Mesothelial cell of epicardium (in vitro differentiated cells): ENCODE measurements around the gene TCF4. TPM values are rescaled to one million over a fixed set of nuclear protein-coding genes. Genes with fewer than 3 reads are reported as not detected.

Source experiments
- DNase-seq, 2 experiments: peaks; one replicate each; pipeline ENCODE4 v3.0.0; 2021; ENCODE audit warnings: low spot score in 2 of 2; ENCODE audit not compliant: unreplicated experiment in 2 of 2
- H3K27ac Mint-ChIP-seq: 2 replicates; pipeline ENCODE4 v1.8.0; 2021; ENCODE audit warnings: mixed read lengths
- H3K27me3 Mint-ChIP-seq: 2 replicates; pipeline ENCODE4 v1.8.0; 2021; ENCODE audit warnings: low read depth, mixed read lengths
- H3K36me3 Mint-ChIP-seq: 2 replicates; pipeline ENCODE4 v1.8.0; 2021; ENCODE audit warnings: mixed read lengths
- H3K4me1 Mint-ChIP-seq: 2 replicates; pipeline ENCODE4 v1.8.0; 2021; ENCODE audit warnings: mixed read lengths
- H3K4me3 Mint-ChIP-seq: 2 replicates; pipeline ENCODE4 v1.8.0; 2021; ENCODE audit warnings: mild to moderate bottlenecking, moderate library complexity, mixed read lengths
- H3K9me3 Mint-ChIP-seq: 2 replicates; pipeline ENCODE4 v1.8.0; 2021; ENCODE audit warnings: mixed read lengths
- CTCF ChIP-seq: fragments of 200-600 bp; sonication (generic); IDR thresholded peaks from one replicate; pipeline ENCODE4 v1.5.0; 2021; ENCODE audit warnings: antibody characterized with exemption; ENCODE audit not compliant: unreplicated experiment
- total RNA-seq: library from RNA; stranded (reverse); gene quantifications from 3 replicates; pipeline ENCODE4 v1.2.1, GENCODE V29; 2021

TCF4 gene
- total RNA-seq, 1 donor from 2014 or later: 224 TPM

GRCh38 chr18:55608497-55608896 is 20.5 kb upstream of the TCF4 start:
- Mint-ChIP-seq H3K27ac (no peak overlapping the region), H3K27me3 (no peaks in the 10 kb centered on the region), H3K9me3 (peaks cover 9% of the 10 kb centered on the region), H3K36me3 (no peaks in the 10 kb centered on the region), H3K4me1 (no peaks in the 10 kb centered on the region), H3K4me3 (no peak overlapping the region)
- no peak for TF ChIP-seq CTCF
- no peak for DNase-seq

- Mint-ChIP-seq H3K4me3 (no peak overlapping the region), H3K27me3 (no peaks in the 10 kb centered on the region)
- no peak for TF ChIP-seq CTCF
These were observed 19.8 kb upstream of the TCF4 start for GRCh38 chr18:55607773-55608172.

GRCh38 chr18:55605733-55606338 is 17.8 kb upstream of the TCF4 start:
- no peak for DNase-seq
- no peak for TF ChIP-seq CTCF
- H3K27ac Mint-ChIP-seq: no peak overlapping the region
- peaks cover 9% of the 10 kb centered on the region for H3K9me3 Mint-ChIP-seq
- no peaks in the 10 kb centered on the region for H3K27me3 Mint-ChIP-seq
- H3K4me3 Mint-ChIP-seq: no peak overlapping the region
- no peaks in the 10 kb centered on the region for H3K4me1 Mint-ChIP-seq
- H3K36me3 Mint-ChIP-seq: no peaks in the 10 kb centered on the region

More at GRCh38 chr18:55607773-55608172, 19.8 kb upstream of the TCF4 start:
- Mint-ChIP-seq H3K36me3 (no peaks in the 10 kb centered on the region), H3K4me1 (no peaks in the 10 kb centered on the region), H3K27ac (no peak overlapping the region), H3K9me3 (peaks cover 9% of the 10 kb centered on the region)
- DNase-seq: no peak

GRCh38 chr18:55603775-55604174 is 15.8 kb upstream of the TCF4 start:
- Mint-ChIP-seq H3K27me3 (no peaks in the 10 kb centered on the region), H3K9me3 (peaks cover 2% of the 10 kb centered on the region), H3K4me3 (no peak overlapping the region), H3K36me3 (no peaks in the 10 kb centered on the region), H3K4me1 (no peaks in the 10 kb centered on the region), H3K27ac (no peak overlapping the region)
- no peak for DNase-seq
- no peak for TF ChIP-seq CTCF

GRCh38 chr18:55593888-55594287 is 5.9 kb upstream of the TCF4 start:
- no peak overlapping the region for H3K4me3 Mint-ChIP-seq
- no peak for TF ChIP-seq CTCF
- H3K27me3 Mint-ChIP-seq: no peaks in the 10 kb centered on the region
- DNase-seq: no peak
- peaks cover 3% of the 10 kb centered on the region for H3K9me3 Mint-ChIP-seq
- no peak overlapping the region for H3K27ac Mint-ChIP-seq
- peaks cover 1% of the 10 kb centered on the region for H3K4me1 Mint-ChIP-seq
- H3K36me3 Mint-ChIP-seq: no peaks in the 10 kb centered on the region

- DNase-seq: no peak
- TF ChIP-seq CTCF: no peak
- Mint-ChIP-seq H3K27ac (no peak overlapping the region), H3K4me3 (no peak overlapping the region), H3K36me3 (no peaks in the 10 kb centered on the region), H3K4me1 (peaks cover 1% of the 10 kb centered on the region), H3K27me3 (no peaks in the 10 kb centered on the region), H3K9me3 (peaks cover 3% of the 10 kb centered on the region)
These were observed 4.6 kb upstream of the TCF4 start for GRCh38 chr18:55592572-55592971.
